ENCODE results near the gene CHAF1A.

DNA sequence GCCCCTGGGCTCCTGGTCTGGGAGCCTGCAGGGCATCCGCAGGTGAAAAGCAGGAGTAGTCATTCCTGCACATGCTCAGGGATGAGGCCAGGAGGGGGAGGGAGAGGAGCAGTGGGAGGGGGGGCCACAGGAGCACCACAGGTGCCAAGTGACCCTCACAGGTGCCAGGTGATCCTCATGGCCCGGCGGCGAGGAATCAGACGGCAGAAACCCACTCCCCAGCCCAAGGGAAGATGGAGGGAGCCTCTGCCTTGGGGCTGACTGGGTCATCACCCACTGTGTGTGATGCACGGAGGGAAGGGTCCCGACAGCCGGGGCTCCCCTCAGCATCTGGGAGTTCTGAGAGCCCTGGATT is 29.4 kb upstream of the CHAF1A start:
- TF ChIP-seq, protein P1, sequence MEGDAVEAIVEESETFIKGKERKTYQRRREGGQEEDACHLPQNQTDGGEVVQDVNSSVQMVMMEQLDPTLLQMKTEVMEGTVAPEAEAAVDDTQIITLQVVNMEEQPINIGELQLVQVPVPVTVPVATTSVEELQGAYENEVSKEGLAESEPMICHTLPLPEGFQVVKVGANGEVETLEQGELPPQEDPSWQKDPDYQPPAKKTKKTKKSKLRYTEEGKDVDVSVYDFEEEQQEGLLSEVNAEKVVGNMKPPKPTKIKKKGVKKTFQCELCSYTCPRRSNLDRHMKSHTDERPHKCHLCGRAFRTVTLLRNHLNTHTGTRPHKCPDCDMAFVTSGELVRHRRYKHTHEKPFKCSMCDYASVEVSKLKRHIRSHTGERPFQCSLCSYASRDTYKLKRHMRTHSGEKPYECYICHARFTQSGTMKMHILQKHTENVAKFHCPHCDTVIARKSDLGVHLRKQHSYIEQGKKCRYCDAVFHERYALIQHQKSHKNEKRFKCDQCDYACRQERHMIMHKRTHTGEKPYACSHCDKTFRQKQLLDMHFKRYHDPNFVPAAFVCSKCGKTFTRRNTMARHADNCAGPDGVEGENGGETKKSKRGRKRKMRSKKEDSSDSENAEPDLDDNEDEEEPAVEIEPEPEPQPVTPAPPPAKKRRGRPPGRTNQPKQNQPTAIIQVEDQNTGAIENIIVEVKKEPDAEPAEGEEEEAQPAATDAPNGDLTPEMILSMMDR (IDR thresholded peaks at IDR 0.05; ENCODE audit: borderline replicate concordance, extremely low read depth, low read length, poor library complexity, severe bottlenecking) = no peak
- TF ChIP-seq EZH2 (IDR thresholded peaks at IDR 0.05; ENCODE audit: borderline replicate concordance, low read depth, low read length, severe bottlenecking) = no peak
